ENCODE data around the gene ICA1.

- TF ChIP-seq CTCF (tag by site-specific recombination; IDR thresholded peaks at IDR 0.05) (no peak), ZNF184 (tag by site-specific recombination; IDR thresholded peaks at IDR 0.05) (no peak), ZNF132 (tag by site-specific recombination; IDR thresholded peaks at IDR 0.05; ENCODE audit: borderline replicate concordance) (no peak), ZBTB26 (tag by site-specific recombination; optimal IDR thresholded peaks at IDR 0.05) (no peak), ZNF639 (tag by site-specific recombination; IDR thresholded peaks at IDR 0.05) (no peak), ZNF747 (tag by site-specific recombination; IDR thresholded peaks at IDR 0.05) (no peak), PBX3 (CRISPR knock-in tag; IDR thresholded peaks at IDR 0.05) (no peak), REST (tag by site-specific recombination; IDR thresholded peaks at IDR 0.05) (no peak), ZBTB8A (tag by site-specific recombination; IDR thresholded peaks at IDR 0.05) (no peak), REPIN1 (tag by site-specific recombination; IDR thresholded peaks at IDR 0.05; ENCODE audit: low read depth) (no peak), ZEB2 (tag by site-specific recombination; IDR thresholded peaks at IDR 0.05) (no peak), SETDB1 (IDR thresholded peaks at IDR 0.05; ENCODE audit: insufficient read length, low read length) (no peak)
These were observed 115.1 kb downstream of the ICA1 start for GRCh38 chr7:8146788-8147413.

Data from HEK293 (cell line).